GM21381 (cell line): Measurements from ENCODE around the gene NPC2.
A peak's percentile ranks its signal among the peaks of the same experiment; 100 is the strongest.

Experiments used
- ATAC-seq: cut with Tn5 transposase; IDR thresholded peaks from one replicate; pipeline ENCODE4 v1.9.1; 2021; ENCODE audit warnings: mild to moderate bottlenecking, moderate library complexity; ENCODE audit not compliant: unreplicated experiment

Gene NPC2

GRCh38 chr14:74503291-74503937 is 10.3 kb upstream of the NPC2 start:
- no peak for ATAC-seq

GRCh38 chr14:74502236-74503019 is 9.3 kb upstream of the NPC2 start:
- no peak for ATAC-seq

GRCh38 chr14:74501691-74502090 is 8.6 kb upstream of the NPC2 start:
- ATAC-seq, result no peak

- no peak for ATAC-seq
Observed at GRCh38 chr14:74501135-74501614, 8.1 kb upstream of the NPC2 start.

GRCh38 chr14:74500417-74501134 is 7.5 kb upstream of the NPC2 start:
- ATAC-seq, result no peak

- no peak for ATAC-seq
Observed at GRCh38 chr14:74495356-74495755, 2.3 kb upstream of the NPC2 start.

- peak; percentile 85 for ATAC-seq
Observed at GRCh38 chr14:74493343-74494261, 497 bp upstream of the NPC2 start, which contains the start of gene ISCA2. ISCA2 (plus strand) TSS chr14:74493765; CDS start chr14:74493775, 10 bp downstream.

GRCh38 chr14:74491956-74492775 is 939 bp downstream of the NPC2 start:
- no peak for ATAC-seq

- no peak for ATAC-seq
Observed at GRCh38 chr14:74490486-74490885, 2.6 kb downstream of the NPC2 start.

GRCh38 chr14:74488786-74489397 is 4.2 kb downstream of the NPC2 start:
- ATAC-seq, result no peak

- no peak for ATAC-seq
Observed at GRCh38 chr14:74486164-74486563, 6.9 kb downstream of the NPC2 start.

- ATAC-seq, result no peak
Observed at GRCh38 chr14:74483321-74483720, 9.8 kb downstream of the NPC2 start.

- no peak for ATAC-seq
Observed at GRCh38 chr14:74482571-74482970, 10.5 kb downstream of the NPC2 start.

- ATAC-seq, result no peak
Observed at GRCh38 chr14:74480046-74480445, 13.1 kb downstream of the NPC2 start.

- ATAC-seq, result no peak
Observed at GRCh38 chr14:74478996-74479635, 14.0 kb downstream of the NPC2 start.

GRCh38 chr14:74476607-74477006 is 16.5 kb downstream of the NPC2 start:
- ATAC-seq, result no peak

- ATAC-seq, result no peak
Observed at GRCh38 chr14:74476107-74476506, 17.0 kb downstream of the NPC2 start.

- ATAC-seq, result no peak
Observed at GRCh38 chr14:74475678-74476077, 17.4 kb downstream of the NPC2 start.

GRCh38 chr14:74474376-74474775 is 18.7 kb downstream of the NPC2 start:
- no peak for ATAC-seq
